ENCODE results near the gene OVCH1.

OVCH1 gene

GRCh38 chr12:29414368-29414767 is 83.1 kb downstream of the OVCH1 start (continued):
- no peak for TF ChIP-seq CSRNP3 (CRISPR knock-in tag; IDR thresholded peaks at IDR 0.05)
- no peak for TF ChIP-seq PATZ1 (CRISPR knock-in tag; IDR thresholded peaks at IDR 0.05; ENCODE audit: borderline replicate concordance)
- no peak for TF ChIP-seq ZNF8 (CRISPR knock-in tag; IDR thresholded peaks at IDR 0.05)
- no peak for TF ChIP-seq PPARA (CRISPR knock-in tag; IDR thresholded peaks at IDR 0.05; ENCODE audit: borderline replicate concordance)
- TF ChIP-seq ZFP3 (CRISPR knock-in tag; IDR thresholded peaks at IDR 0.05): no peak

GRCh38 chr12:29405561-29405960 is 91.9 kb downstream of the OVCH1 start:
- ATAC-seq: no peak
- TF ChIP-seq TCF4 (CRISPR knock-in tag; IDR thresholded peaks at IDR 0.05; ENCODE audit: borderline replicate concordance) (no peak), RARB (CRISPR knock-in tag; IDR thresholded peaks at IDR 0.05) (no peak), PPARA (CRISPR knock-in tag; IDR thresholded peaks at IDR 0.05; ENCODE audit: borderline replicate concordance) (no peak)

- TF ChIP-seq CSRNP3 (CRISPR knock-in tag; IDR thresholded peaks at IDR 0.05): no peak
- TF ChIP-seq TOX (CRISPR knock-in tag; IDR thresholded peaks at IDR 0.05; ENCODE audit: borderline replicate concordance): no peak
- no peak for TF ChIP-seq ZFP3 (CRISPR knock-in tag; IDR thresholded peaks at IDR 0.05)
- no peak for TF ChIP-seq ESRRG (CRISPR knock-in tag; IDR thresholded peaks at IDR 0.05)
- TF ChIP-seq OSR1 (CRISPR knock-in tag; IDR thresholded peaks at IDR 0.05): no peak
- no peak for TF ChIP-seq ZFP30 (CRISPR knock-in tag; IDR thresholded peaks at IDR 0.05)
- TF ChIP-seq ZNF565 (CRISPR knock-in tag; conservative IDR thresholded peaks at IDR 0.05; ENCODE audit: low read depth): no peak
- TF ChIP-seq BACH2 (CRISPR knock-in tag; IDR thresholded peaks at IDR 0.05; ENCODE audit: borderline replicate concordance): no peak
- no peak for TF ChIP-seq PPARA (CRISPR knock-in tag; IDR thresholded peaks at IDR 0.05; ENCODE audit: borderline replicate concordance)
- TF ChIP-seq TSHZ2 (CRISPR knock-in tag; IDR thresholded peaks at IDR 0.05): no peak
- TF ChIP-seq SNAI2 (CRISPR knock-in tag; IDR thresholded peaks at IDR 0.05): no peak
- TF ChIP-seq POU6F1 (CRISPR knock-in tag; IDR thresholded peaks at IDR 0.05; ENCODE audit: borderline replicate concordance, low read depth): no peak
- TF ChIP-seq TCF4 (CRISPR knock-in tag; IDR thresholded peaks at IDR 0.05; ENCODE audit: borderline replicate concordance): no peak
- no peak for TF ChIP-seq ZC3H10 (CRISPR knock-in tag; IDR thresholded peaks at IDR 0.05)
- no peak for TF ChIP-seq CREB5 (CRISPR knock-in tag; IDR thresholded peaks at IDR 0.05; ENCODE audit: low read depth)
- no peak for TF ChIP-seq ARNTL (CRISPR knock-in tag; IDR thresholded peaks at IDR 0.05; ENCODE audit: borderline replicate concordance, low read depth)
- ATAC-seq: no peak
Observed at GRCh38 chr12:29403991-29404390, 93.5 kb downstream of the OVCH1 start.
